ENCODE data around the gene IQGAP2.
"Not testable (repeated sequence)": the region's sequence is repeated elsewhere in the genome, so short reads cannot be mapped to it uniquely, and the experiment has no call there.

IQGAP2 gene

GRCh38 chr5:76402886-76403765, at the start of gene IQGAP2:
Gene IQGAP2, plus strand, starts transcription at chr5:76403285. Its CDS starts 261 bp downstream, at chr5:76403546.
- peak; percentile 52 for DNase-seq (ENCODE audit: low spot score)

- no peak for DNase-seq (ENCODE audit: low spot score)
Measured at GRCh38 chr5:76356887-76357286, 46.2 kb upstream of the IQGAP2 start.

GRCh38 chr5:76363352-76364225, 39.5 kb upstream of the IQGAP2 start:
- no peak for DNase-seq (ENCODE audit: low spot score)

GRCh38 chr5:76364226-76364589, 38.9 kb upstream of the IQGAP2 start:
- DNase-seq (ENCODE audit: low spot score), result no peak

GRCh38 chr5:76365561-76365960, 37.5 kb upstream of the IQGAP2 start:
- no peak for DNase-seq (ENCODE audit: low spot score)

GRCh38 chr5:76366596-76366995, 36.5 kb upstream of the IQGAP2 start:
- DNase-seq (ENCODE audit: low spot score), result no peak

GRCh38 chr5:76367623-76368371, 35.3 kb upstream of the IQGAP2 start:
- DNase-seq (ENCODE audit: low spot score), result peak; percentile 39

GRCh38 chr5:76368941-76369340, 34.1 kb upstream of the IQGAP2 start:
- no peak for DNase-seq (ENCODE audit: low spot score)

- not testable (repeated sequence) for DNase-seq (ENCODE audit: low spot score)
Measured at GRCh38 chr5:76369668-76370067, 33.4 kb upstream of the IQGAP2 start.

- DNase-seq (ENCODE audit: low spot score), result no peak
Measured at GRCh38 chr5:76371960-76372322, 31.1 kb upstream of the IQGAP2 start.

- DNase-seq (ENCODE audit: low spot score), result peak; percentile 87
Measured at GRCh38 chr5:76372323-76373054, 30.6 kb upstream of the IQGAP2 start.

GRCh38 chr5:76376148-76376865, 26.8 kb upstream of the IQGAP2 start:
- no peak for DNase-seq (ENCODE audit: low spot score)

- no peak for DNase-seq (ENCODE audit: low spot score)
Measured at GRCh38 chr5:76376866-76377230, 26.2 kb upstream of the IQGAP2 start.

- DNase-seq (ENCODE audit: low spot score), result no peak
Measured at GRCh38 chr5:76378355-76378754, 24.7 kb upstream of the IQGAP2 start.

GRCh38 chr5:76379316-76379715, 23.8 kb upstream of the IQGAP2 start:
- DNase-seq (ENCODE audit: low spot score), result peak; percentile 9

GRCh38 chr5:76379855-76380254, 23.2 kb upstream of the IQGAP2 start:
- no peak for DNase-seq (ENCODE audit: low spot score)

GRCh38 chr5:76380346-76381066, 22.6 kb upstream of the IQGAP2 start:
- no peak for DNase-seq (ENCODE audit: low spot score)

- DNase-seq (ENCODE audit: low spot score), result no peak
Measured at GRCh38 chr5:76383126-76383832, 19.8 kb upstream of the IQGAP2 start.

- DNase-seq (ENCODE audit: low spot score), result no peak
Measured at GRCh38 chr5:76384189-76384588, 18.9 kb upstream of the IQGAP2 start.

- DNase-seq (ENCODE audit: low spot score), result no peak
Measured at GRCh38 chr5:76384705-76385104, 18.4 kb upstream of the IQGAP2 start.

All from kidney capillary endothelial cell (primary cell).